ENCODE results near the gene IL1R1.

The IL1R1 gene

GRCh38 chr2:102177814-102178478, 35.4 kb downstream of the IL1R1 start:
- DNase-seq: no peak

GRCh38 chr2:102179061-102179460, 36.5 kb downstream of the IL1R1 start:
- no peak for DNase-seq

GRCh38 chr2:102179788-102180686, 37.5 kb downstream of the IL1R1 start:
- DNase-seq: no peak

GRCh38 chr2:102180687-102180999, 38.1 kb downstream of the IL1R1 start:
- no peak for DNase-seq

- DNase-seq: no peak
These were observed 38.8 kb downstream of the IL1R1 start for GRCh38 chr2:102181376-102181775.

GRCh38 chr2:102181919-102182635, 39.5 kb downstream of the IL1R1 start:
- no peak for DNase-seq

- DNase-seq: no peak
These were observed 41.5 kb downstream of the IL1R1 start for GRCh38 chr2:102184018-102184417.

- no peak for DNase-seq
These were observed 42.0 kb downstream of the IL1R1 start for GRCh38 chr2:102184568-102184967.

- DNase-seq: no peak
These were observed 42.8 kb downstream of the IL1R1 start for GRCh38 chr2:102185347-102185746.

GRCh38 chr2:102186791-102187495, 44.4 kb downstream of the IL1R1 start, which contains the start of gene IL1RL2:
Gene IL1RL2, plus strand, starts transcription at chr2:102187023. Its CDS starts 845 bp downstream, at chr2:102187868.
- DNase-seq: no peak

GRCh38 chr2:102187496-102188150, 45.1 kb downstream of the IL1R1 start:
- no peak for DNase-seq

GRCh38 chr2:102190430-102191107, 48.0 kb downstream of the IL1R1 start:
- no peak for DNase-seq

- no peak for DNase-seq
These were observed 49.0 kb downstream of the IL1R1 start for GRCh38 chr2:102191501-102191900.

GRCh38 chr2:102193074-102193473, 50.5 kb downstream of the IL1R1 start:
- DNase-seq: no peak

- no peak for DNase-seq
These were observed 52.2 kb downstream of the IL1R1 start for GRCh38 chr2:102194609-102195268.

GRCh38 chr2:102197389-102198137, 55.0 kb downstream of the IL1R1 start:
- no peak for DNase-seq

- DNase-seq: no peak
These were observed 58.0 kb downstream of the IL1R1 start for GRCh38 chr2:102200539-102200938.

GRCh38 chr2:102204638-102205037, 62.1 kb downstream of the IL1R1 start:
- DNase-seq: no peak

- no peak for DNase-seq
These were observed 64.3 kb downstream of the IL1R1 start for GRCh38 chr2:102206666-102207341.

- DNase-seq: no peak
These were observed 66.2 kb downstream of the IL1R1 start for GRCh38 chr2:102208774-102209173.

All from GDM1 (cell line).